ENCODE results near the gene TP53.

GRCh38 chr17:7676533-7676932 lies 10.8 kb downstream of the TP53 start:
- TF ChIP-seq, protein P1, sequence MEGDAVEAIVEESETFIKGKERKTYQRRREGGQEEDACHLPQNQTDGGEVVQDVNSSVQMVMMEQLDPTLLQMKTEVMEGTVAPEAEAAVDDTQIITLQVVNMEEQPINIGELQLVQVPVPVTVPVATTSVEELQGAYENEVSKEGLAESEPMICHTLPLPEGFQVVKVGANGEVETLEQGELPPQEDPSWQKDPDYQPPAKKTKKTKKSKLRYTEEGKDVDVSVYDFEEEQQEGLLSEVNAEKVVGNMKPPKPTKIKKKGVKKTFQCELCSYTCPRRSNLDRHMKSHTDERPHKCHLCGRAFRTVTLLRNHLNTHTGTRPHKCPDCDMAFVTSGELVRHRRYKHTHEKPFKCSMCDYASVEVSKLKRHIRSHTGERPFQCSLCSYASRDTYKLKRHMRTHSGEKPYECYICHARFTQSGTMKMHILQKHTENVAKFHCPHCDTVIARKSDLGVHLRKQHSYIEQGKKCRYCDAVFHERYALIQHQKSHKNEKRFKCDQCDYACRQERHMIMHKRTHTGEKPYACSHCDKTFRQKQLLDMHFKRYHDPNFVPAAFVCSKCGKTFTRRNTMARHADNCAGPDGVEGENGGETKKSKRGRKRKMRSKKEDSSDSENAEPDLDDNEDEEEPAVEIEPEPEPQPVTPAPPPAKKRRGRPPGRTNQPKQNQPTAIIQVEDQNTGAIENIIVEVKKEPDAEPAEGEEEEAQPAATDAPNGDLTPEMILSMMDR (conservative IDR thresholded peaks at IDR 0.05 in 1 of 2, IDR thresholded peaks at IDR 0.05 in 1 of 2; ENCODE audit: low read depth in 1 of 2, low read length in 2 of 2) = no peak
- TF ChIP-seq EZH2 (IDR thresholded peaks at IDR 0.05; ENCODE audit: low read length, missing control alignments) = no peak
